ENCODE results near the gene SPATA17. TPM values are rescaled to one million over a fixed set of nuclear protein-coding genes. Genes with fewer than 3 reads are reported as not detected.

SPATA17 gene
- polyA plus RNA-seq, 4 donors: 1.7 to 16.3 (median 14.4) TPM

GRCh38 chr1:217910203-217910602 is 279.1 kb downstream of the SPATA17 start:
- DNase-seq (ENCODE audit: low read depth in 4 of 4, low spot score in 3 of 4): no peak

- no peak for DNase-seq (ENCODE audit: low read depth in 4 of 4, low spot score in 3 of 4)
Measured at GRCh38 chr1:217910791-217911320, 279.7 kb downstream of the SPATA17 start.

- DNase-seq (ENCODE audit: low read depth in 4 of 4, low spot score in 3 of 4): no peak
Measured at GRCh38 chr1:217911908-217912307, 280.8 kb downstream of the SPATA17 start.

GRCh38 chr1:217917281-217917887 is 286.2 kb downstream of the SPATA17 start:
- no peak for DNase-seq (ENCODE audit: low read depth in 4 of 4, low spot score in 3 of 4)

- no peak for DNase-seq (ENCODE audit: low read depth in 4 of 4, low spot score in 3 of 4)
Measured at GRCh38 chr1:217919683-217920388, 288.7 kb downstream of the SPATA17 start.

Other genes with a start within 250 kb of the SPATA17 start
- gene GPATCH2, start 254 bp upstream of the SPATA17 start, polyA plus RNA-seq (ENCODE audit: insufficient read length in 4 of 4): 10 to 100 TPM; 18.7 to 28.7 (median 24.9) TPM